Astrocyte (in vitro differentiated cells and primary cell): ENCODE measurements around the gene SNRPF. TPM values are rescaled to one million over a fixed set of nuclear protein-coding genes. Genes with fewer than 3 reads are reported as not detected.

Experiments used
- DNase-seq: peaks from one replicate; pipeline ENCODE4 v3.0.0-alpha.2; 2010; ENCODE audit warnings: low read depth
- FAIRE-seq: peaks from 2 replicates; lab custom pipeline; 2011; peaks lifted over from hg19 to GRCh38; lab: Jason Lieb, UNC
- H2AFZ ChIP-seq: 2 replicates; pipeline ENCODE4 v1.6.0; 2012; ENCODE audit warnings: low read depth, low read length, inconsistent platforms
- H3K27ac ChIP-seq: 2 replicates; pipeline ENCODE4 v1.5.1; 2011; ENCODE audit warnings: low read depth, low read length, inconsistent platforms
- H3K27me3 ChIP-seq: 2 replicates; pipeline ENCODE4 v1.6.0; 2011; ENCODE audit warnings: low read length, inconsistent platforms; ENCODE audit not compliant: insufficient read depth
- H3K36me3 ChIP-seq: 2 replicates; pipeline ENCODE4 v1.5.1; 2011; ENCODE audit warnings: low read length, inconsistent platforms; ENCODE audit not compliant: insufficient read depth
- H3K4me1 ChIP-seq: 2 replicates; pipeline ENCODE4 v1.5.1; 2011; ENCODE audit warnings: low read length, inconsistent platforms; ENCODE audit not compliant: insufficient read depth
- H3K4me2 ChIP-seq: 2 replicates; pipeline ENCODE4 v1.6.0; 2012; ENCODE audit warnings: low read length, inconsistent platforms
- H3K4me3 ChIP-seq: 2 replicates; pipeline ENCODE4 v1.5.1; 2011; ENCODE audit warnings: low read depth, mild to moderate bottlenecking, low read length, inconsistent platforms; ENCODE audit not compliant: insufficient read depth
- H3K79me2 ChIP-seq: 2 replicates; pipeline ENCODE4 v1.6.0; 2012; ENCODE audit warnings: mild to moderate bottlenecking, low read length, inconsistent platforms; ENCODE audit not compliant: insufficient read depth
- H3K9ac ChIP-seq: 2 replicates; pipeline ENCODE4 v1.6.0; 2012; ENCODE audit warnings: mild to moderate bottlenecking, low read length, inconsistent platforms
- H3K9me3 ChIP-seq: 2 replicates; pipeline ENCODE4 v1.5.1; 2012; ENCODE audit warnings: low read depth, mild to moderate bottlenecking, low read length, inconsistent platforms; ENCODE audit not compliant: insufficient read depth
- H4K20me1 ChIP-seq: 2 replicates; pipeline ENCODE4 v1.6.0; 2012; ENCODE audit warnings: low read length, inconsistent platforms; ENCODE audit not compliant: insufficient read depth
- H3K27ac Mint-ChIP-seq: one replicate; pipeline ENCODE4 v1.8.0; 2021; ENCODE audit warnings: mild to moderate bottlenecking, mixed read lengths; ENCODE audit not compliant: unreplicated experiment
- H3K27me3 Mint-ChIP-seq: one replicate; pipeline ENCODE4 v1.8.0; 2021; ENCODE audit warnings: low read depth, mixed read lengths; ENCODE audit not compliant: unreplicated experiment
- H3K36me3 Mint-ChIP-seq: one replicate; pipeline ENCODE4 v1.8.0; 2021; ENCODE audit warnings: low read depth, mixed read lengths; ENCODE audit not compliant: unreplicated experiment
- H3K4me1 Mint-ChIP-seq: one replicate; pipeline ENCODE4 v1.8.0; 2021; ENCODE audit warnings: low read depth, mixed read lengths; ENCODE audit not compliant: unreplicated experiment
- H3K4me3 Mint-ChIP-seq: one replicate; pipeline ENCODE4 v1.8.0; 2021; ENCODE audit warnings: mild to moderate bottlenecking, moderate library complexity, mixed read lengths; ENCODE audit not compliant: unreplicated experiment
- H3K9me3 Mint-ChIP-seq: one replicate; pipeline ENCODE4 v1.8.0; 2021; ENCODE audit warnings: mild to moderate bottlenecking, mixed read lengths; ENCODE audit not compliant: unreplicated experiment
- EZH2 ChIP-seq: IDR thresholded peaks from 2 replicates; pipeline ENCODE4 v1.6.1; 2012; ENCODE audit warnings: mild to moderate bottlenecking, low read length, inconsistent platforms; ENCODE audit not compliant: insufficient read depth
- total RNA-seq: library from RNA; stranded (reverse); gene quantifications from 2 replicates; pipeline ENCODE4 v1.2.1, GENCODE V29; 2021
- TF ChIP-seq, protein P1 (sequence below): IDR thresholded peaks from 2 replicates; pipeline ENCODE4 v1.5.1; 2011; ENCODE audit warnings: low read depth, mild to moderate bottlenecking, inconsistent platforms, low read length, moderate library complexity; ENCODE audit not compliant: insufficient read depth

SNRPF gene
- total RNA-seq, 1 donor from 2014 or later = 24.9 TPM

DNA sequence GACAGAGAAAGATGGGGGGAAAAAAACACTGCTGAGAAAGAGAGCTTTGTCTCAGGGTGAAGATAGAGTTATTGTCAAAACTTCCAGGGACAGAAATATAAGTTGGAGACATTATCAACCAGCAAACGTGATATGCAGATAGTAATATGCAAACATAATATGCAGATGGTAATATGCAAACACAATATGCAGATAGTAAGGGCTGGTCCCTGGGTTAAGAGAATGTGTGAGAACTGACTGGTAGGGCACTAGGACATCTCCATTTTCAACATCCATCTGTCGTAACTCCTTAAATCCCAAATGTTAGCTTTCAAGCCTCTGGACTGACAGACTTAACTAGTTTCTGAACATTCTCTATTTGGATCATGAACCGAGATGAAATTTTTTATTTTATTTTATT lies 32.2 kb downstream of the SNRPF start:
- H3K4me2 ChIP-seq = no peak overlapping the region
- H3K79me2 ChIP-seq = no peaks in the 10 kb centered on the region
- H3K4me3 Mint-ChIP-seq = no peak overlapping the region
- DNase-seq = no peak
- H3K27ac Mint-ChIP-seq = no peak overlapping the region
- no peak overlapping the region for H3K9ac ChIP-seq
- H3K27ac ChIP-seq = no peak overlapping the region
- H3K27me3 ChIP-seq = no peaks in the 10 kb centered on the region
- peaks cover 2% of the 10 kb centered on the region for H3K27me3 Mint-ChIP-seq
- H3K9me3 ChIP-seq = no peaks in the 10 kb centered on the region
- no peak for TF ChIP-seq EZH2
- TF ChIP-seq, protein P1, sequence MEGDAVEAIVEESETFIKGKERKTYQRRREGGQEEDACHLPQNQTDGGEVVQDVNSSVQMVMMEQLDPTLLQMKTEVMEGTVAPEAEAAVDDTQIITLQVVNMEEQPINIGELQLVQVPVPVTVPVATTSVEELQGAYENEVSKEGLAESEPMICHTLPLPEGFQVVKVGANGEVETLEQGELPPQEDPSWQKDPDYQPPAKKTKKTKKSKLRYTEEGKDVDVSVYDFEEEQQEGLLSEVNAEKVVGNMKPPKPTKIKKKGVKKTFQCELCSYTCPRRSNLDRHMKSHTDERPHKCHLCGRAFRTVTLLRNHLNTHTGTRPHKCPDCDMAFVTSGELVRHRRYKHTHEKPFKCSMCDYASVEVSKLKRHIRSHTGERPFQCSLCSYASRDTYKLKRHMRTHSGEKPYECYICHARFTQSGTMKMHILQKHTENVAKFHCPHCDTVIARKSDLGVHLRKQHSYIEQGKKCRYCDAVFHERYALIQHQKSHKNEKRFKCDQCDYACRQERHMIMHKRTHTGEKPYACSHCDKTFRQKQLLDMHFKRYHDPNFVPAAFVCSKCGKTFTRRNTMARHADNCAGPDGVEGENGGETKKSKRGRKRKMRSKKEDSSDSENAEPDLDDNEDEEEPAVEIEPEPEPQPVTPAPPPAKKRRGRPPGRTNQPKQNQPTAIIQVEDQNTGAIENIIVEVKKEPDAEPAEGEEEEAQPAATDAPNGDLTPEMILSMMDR = no peak
- H2AFZ ChIP-seq = no peak overlapping the region
- no peaks in the 10 kb centered on the region for H4K20me1 ChIP-seq
- H3K36me3 Mint-ChIP-seq = no peaks in the 10 kb centered on the region
- H3K9me3 Mint-ChIP-seq = no peaks in the 10 kb centered on the region
- H3K36me3 ChIP-seq = no peaks in the 10 kb centered on the region
- H3K4me3 ChIP-seq = no peak overlapping the region
- H3K4me1 ChIP-seq = no peaks in the 10 kb centered on the region
- FAIRE-seq = no peak
- no peaks in the 10 kb centered on the region for H3K4me1 Mint-ChIP-seq

GRCh38 chr12:95896846-95897245 lies 38.1 kb downstream of the SNRPF start:
- no peak overlapping the region for H3K4me3 ChIP-seq
- H3K27me3 ChIP-seq = no peaks in the 10 kb centered on the region
- no peaks in the 10 kb centered on the region for H3K36me3 Mint-ChIP-seq
- no peak overlapping the region for H3K27ac ChIP-seq
- H3K27ac Mint-ChIP-seq = no peak overlapping the region
- H4K20me1 ChIP-seq = no peaks in the 10 kb centered on the region
- no peaks in the 10 kb centered on the region for H3K9me3 ChIP-seq
- H2AFZ ChIP-seq = no peak overlapping the region
- no peak overlapping the region for H3K4me2 ChIP-seq
- TF ChIP-seq EZH2 = no peak
- TF ChIP-seq, protein P1 = no peak
- H3K4me3 Mint-ChIP-seq = no peak overlapping the region
- no peaks in the 10 kb centered on the region for H3K79me2 ChIP-seq
- FAIRE-seq = no peak
- H3K4me1 ChIP-seq = no peaks in the 10 kb centered on the region
- H3K4me1 Mint-ChIP-seq = no peaks in the 10 kb centered on the region
- H3K9me3 Mint-ChIP-seq = no peaks in the 10 kb centered on the region
- H3K27me3 Mint-ChIP-seq = no peaks in the 10 kb centered on the region
- no peak overlapping the region for H3K9ac ChIP-seq
- DNase-seq = no peak
- H3K36me3 ChIP-seq = no peaks in the 10 kb centered on the region

- H3K79me2 ChIP-seq = no peaks in the 10 kb centered on the region
- FAIRE-seq (no peak), DNase-seq (no peak)
- H2AFZ ChIP-seq = no peak overlapping the region
- no peaks in the 10 kb centered on the region for H4K20me1 ChIP-seq
- Mint-ChIP-seq H3K4me1 (no peaks in the 10 kb centered on the region), H3K27me3 (no peaks in the 10 kb centered on the region), H3K27ac (no peak overlapping the region), H3K9me3 (no peaks in the 10 kb centered on the region), H3K36me3 (no peaks in the 10 kb centered on the region), H3K4me3 (no peak overlapping the region)
- H3K4me2 ChIP-seq = no peak overlapping the region
- no peak overlapping the region for H3K27ac ChIP-seq
- H3K27me3 ChIP-seq = no peaks in the 10 kb centered on the region
- no peak for TF ChIP-seq EZH2
- TF ChIP-seq, protein P1 = no peak
- H3K4me1 ChIP-seq = no peaks in the 10 kb centered on the region
- no peak overlapping the region for H3K9ac ChIP-seq
- H3K36me3 ChIP-seq = no peaks in the 10 kb centered on the region
- no peak overlapping the region for H3K4me3 ChIP-seq
- H3K9me3 ChIP-seq = no peaks in the 10 kb centered on the region
Observed at GRCh38 chr12:95898081-95898480, 39.3 kb downstream of the SNRPF start.
